Mucosa of rectum (tissue), 2 donors: Measurements from ENCODE around the gene P4HA3.

Source experiments
- H3K27ac ChIP-seq, 2 donors: one replicate each; pipeline ENCODE4 v1.7.0; 2013; ENCODE audit warnings: inconsistent platforms in 2 of 2, low read depth in 2 of 2, low read length in 2 of 2
- H3K27me3 ChIP-seq, 2 donors: one replicate each; pipeline ENCODE4 v1.7.0; 2013; ENCODE audit warnings: low read length in 2 of 2; ENCODE audit not compliant: control insufficient read depth in 2 of 2, insufficient read depth in 2 of 2
- H3K36me3 ChIP-seq, 2 donors: one replicate each; pipeline ENCODE4 v1.7.0; 2013; ENCODE audit warnings: low read length in 2 of 2; ENCODE audit not compliant: control insufficient read depth in 2 of 2, insufficient read depth in 2 of 2
- H3K4me1 ChIP-seq, 2 donors: one replicate each; pipeline ENCODE4 v1.7.0; 2013; ENCODE audit warnings: low read length in 2 of 2, mild to moderate bottlenecking in 1 of 2; ENCODE audit not compliant: control insufficient read depth in 2 of 2, insufficient read depth in 2 of 2
- H3K4me3 ChIP-seq, 2 donors: one replicate each; pipeline ENCODE4 v1.7.0; 2013; ENCODE audit warnings: low read length in 2 of 2
- H3K9ac ChIP-seq, 2 donors: one replicate each; pipeline ENCODE4 v1.7.0; 2013; ENCODE audit warnings: low read length in 2 of 2, low read depth in 1 of 2, mild to moderate bottlenecking in 1 of 2
- H3K9me3 ChIP-seq, 2 donors: one replicate each; pipeline ENCODE4 v1.7.0; 2013; ENCODE audit warnings: low read length in 2 of 2; ENCODE audit not compliant: control insufficient read depth in 2 of 2
- donor health status: healthy.
- donor health status: Normal muscosa, but diverticular disease.

Gene P4HA3

GRCh38 chr11:74221816-74222215 lies 89.6 kb downstream of the P4HA3 start:
- Histone ChIP-seq H3K4me1 (no peaks in the 10 kb centered on the region), H3K9me3 (no peaks in the 10 kb centered on the region), H3K36me3 (no peaks in the 10 kb centered on the region), H3K27ac (no peak overlapping the region), H3K9ac (no peak overlapping the region), H3K27me3 (no peaks in the 10 kb centered on the region), H3K4me3 (no peak overlapping the region)

- no peaks in the 10 kb centered on the region for H3K27me3 ChIP-seq
These were observed 91.1 kb downstream of the P4HA3 start for GRCh38 chr11:74220376-74220775.

More at GRCh38 chr11:74220376-74220775, 91.1 kb downstream of the P4HA3 start:
- Histone ChIP-seq H3K9me3 (no peaks in the 10 kb centered on the region), H3K36me3 (no peaks in the 10 kb centered on the region), H3K4me3 (no peak overlapping the region), H3K4me1 (no peaks in the 10 kb centered on the region), H3K27ac (no peak overlapping the region), H3K9ac (no peak overlapping the region)
